OCI-LY7 (cell line): ENCODE data around the gene FBXO31. TPM values are rescaled to one million over a fixed set of nuclear protein-coding genes. Genes with fewer than 3 reads are reported as not detected.
A peak's percentile ranks its signal among the peaks of the same experiment; 100 is the strongest.

Experiments
- Bru-seq: library from RNA; stranded (reverse); fragments of 400-500 nt; gene quantifications from one replicate; lab custom pipeline; 2021; lab: Mats Ljungman, UMichigan
- BruChase-seq, 2 experiments: library from RNA; stranded (reverse); fragments of 400-500 nt; gene quantifications; one replicate each; lab custom pipeline; 2021; lab: Mats Ljungman, UMichigan
- BruUV-seq: library from RNA; stranded (reverse); fragments of 400-500 nt; replicated peaks from 2 replicates; lab custom pipeline; 2021; lab: Mats Ljungman, UMichigan
- CTCF ChIA-PET: fragments of 300-600 bp; sonication (Branson Sonifier 250); formaldehyde crosslinking; loops from one replicate; lab custom pipeline; 2022; ENCODE audit warnings: antibody characterized with exemption; ENCODE audit not compliant: unreplicated experiment; lab: Charles Lee
- POLR2A ChIA-PET: fragments of 300-600 bp; sonication (Branson Sonifier 250); formaldehyde crosslinking; loops from one replicate; lab custom pipeline; 2022; ENCODE audit warnings: antibody characterized with exemption; lab: Charles Lee
- DNase-seq: peaks from one replicate; pipeline ENCODE4 v3.0.0-alpha.2; 2015; ENCODE audit warnings: low spot score
- H2AFZ ChIP-seq: fragments of 200-600 bp; sonication (generic), shearing (Covaris generic); 2 replicates; pipeline ENCODE4 v1.6.1; 2014; ENCODE audit warnings: mild to moderate bottlenecking, antibody characterized with exemption, low read length, moderate library complexity
- H3K27ac ChIP-seq: fragments of 200-600 bp; sonication (generic); 2 replicates; pipeline ENCODE4 v1.5.1; 2014; ENCODE audit warnings: mixed run types, low read depth, mild to moderate bottlenecking, moderate library complexity, low read length, inconsistent platforms; ENCODE audit not compliant: poor library complexity, severe bottlenecking
- H3K36me3 ChIP-seq: fragments of 200-600 bp; sonication (generic); 2 replicates; pipeline ENCODE4 v1.6.1; 2014; ENCODE audit warnings: mild to moderate bottlenecking, antibody characterized with exemption, low read length, moderate library complexity, mixed read lengths; ENCODE audit not compliant: insufficient read depth
- H3K4me1 ChIP-seq: fragments of 200-600 bp; sonication (generic); 2 replicates; pipeline ENCODE4 v1.5.1; 2014; ENCODE audit warnings: mild to moderate bottlenecking, low read length; ENCODE audit not compliant: insufficient read depth, poor library complexity, severe bottlenecking
- H3K4me2 ChIP-seq: fragments of 200-600 bp; sonication (generic); 2 replicates; pipeline ENCODE4 v1.6.1; 2014; ENCODE audit warnings: mild to moderate bottlenecking, low read length
- H3K4me3 ChIP-seq: fragments of 200-600 bp; sonication (generic); 2 replicates; pipeline ENCODE4 v1.5.1; 2014; ENCODE audit warnings: mild to moderate bottlenecking, low read depth, low read length; ENCODE audit not compliant: poor library complexity, severe bottlenecking
- H3K79me2 ChIP-seq: fragments of 200-600 bp; sonication (generic); 2 replicates; pipeline ENCODE4 v1.6.1; 2016; ENCODE audit warnings: low read depth, mild to moderate bottlenecking, low read length, moderate library complexity, mixed read lengths; ENCODE audit not compliant: insufficient read depth
- H3K9me2 ChIP-seq: fragments of 200-600 bp; sonication (generic); 2 replicates; pipeline ENCODE4 v1.6.1; 2016; ENCODE audit warnings: mild to moderate bottlenecking, low read length, mixed read lengths; ENCODE audit not compliant: insufficient read depth
- H3K9me3 ChIP-seq: fragments of 200-600 bp; sonication (generic); 2 replicates; pipeline ENCODE4 v1.6.1; 2014; ENCODE audit warnings: mild to moderate bottlenecking, mixed run types, low read length, mixed read lengths
- H4K20me1 ChIP-seq: fragments of 200-600 bp; sonication (generic); 2 replicates; pipeline ENCODE4 v1.6.1; 2014; ENCODE audit warnings: mild to moderate bottlenecking, antibody characterized with exemption, low read length, moderate library complexity, mixed read lengths; ENCODE audit not compliant: insufficient read depth
- EZH2phosphoT487 ChIP-seq: fragments of 200-600 bp; sonication (generic); IDR thresholded peaks from 2 replicates; pipeline ENCODE4 v1.6.1; 2018; ENCODE audit warnings: low read depth, borderline replicate concordance, mild to moderate bottlenecking, mixed run types, antibody characterized with exemption, low read length, moderate library complexity, mixed read lengths
- intact Hi-C: fragments of 100-400 bp; cut with micrococcal nuclease; formaldehyde crosslinking; loops from one replicate; pipeline ENCODE4 v1.10.0; 2022; ENCODE audit not compliant: unreplicated experiment
- long read RNA-seq: library from polyadenylated mRNA; stranded (forward); transcript quantifications from one replicate; pipeline ENCODE4 v2.0.0, GENCODE V29; 2022
- total RNA-seq, 2 experiments: library from RNA; depleted of rRNA in 1 of 2; stranded (reverse); fragments of >200 nt in 1 of 2; shearing (Covaris generic) in 1 of 2; gene quantifications; 2 replicates each; pipeline ENCODE4 v1.2.3, GENCODE V29; 2014 to 2022
- TF ChIP-seq, protein P1 (sequence below): fragments of 200-600 bp; sonication (generic); conservative IDR thresholded peaks from 2 replicates; pipeline ENCODE4 v1.5.1; 2014; ENCODE audit warnings: mild to moderate bottlenecking, antibody characterized with exemption, low read length, moderate library complexity, mixed read lengths

The FBXO31 gene, protein sequence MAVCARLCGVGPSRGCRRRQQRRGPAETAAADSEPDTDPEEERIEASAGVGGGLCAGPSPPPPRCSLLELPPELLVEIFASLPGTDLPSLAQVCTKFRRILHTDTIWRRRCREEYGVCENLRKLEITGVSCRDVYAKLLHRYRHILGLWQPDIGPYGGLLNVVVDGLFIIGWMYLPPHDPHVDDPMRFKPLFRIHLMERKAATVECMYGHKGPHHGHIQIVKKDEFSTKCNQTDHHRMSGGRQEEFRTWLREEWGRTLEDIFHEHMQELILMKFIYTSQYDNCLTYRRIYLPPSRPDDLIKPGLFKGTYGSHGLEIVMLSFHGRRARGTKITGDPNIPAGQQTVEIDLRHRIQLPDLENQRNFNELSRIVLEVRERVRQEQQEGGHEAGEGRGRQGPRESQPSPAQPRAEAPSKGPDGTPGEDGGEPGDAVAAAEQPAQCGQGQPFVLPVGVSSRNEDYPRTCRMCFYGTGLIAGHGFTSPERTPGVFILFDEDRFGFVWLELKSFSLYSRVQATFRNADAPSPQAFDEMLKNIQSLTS
- total RNA-seq (2014; rRNA removed; shearing (Covaris generic)) (14.5 and 26.0 TPM in 2 replicates), total RNA-seq (2022) (25.5 and 32.4 TPM in 2 replicates), Bru-seq, nascent RNA (percentile 61 among the genes with signal in this experiment), BruChase-seq, experiment 1, labeled RNA remaining after a 6-hour chase (percentile 68 among the genes with signal in this experiment), BruChase-seq, experiment 2, labeled RNA remaining after a 2-hour chase (percentile 65 among the genes with signal in this experiment)
- long read RNA-seq, full-length matches to known transcripts = 13 of 48 reads
- long read RNA-seq, partial matches to known transcripts = 6 of 48 reads
- long read RNA-seq, other reads (novel, unspliced or antisense) = 29 of 48 reads

DNA sequence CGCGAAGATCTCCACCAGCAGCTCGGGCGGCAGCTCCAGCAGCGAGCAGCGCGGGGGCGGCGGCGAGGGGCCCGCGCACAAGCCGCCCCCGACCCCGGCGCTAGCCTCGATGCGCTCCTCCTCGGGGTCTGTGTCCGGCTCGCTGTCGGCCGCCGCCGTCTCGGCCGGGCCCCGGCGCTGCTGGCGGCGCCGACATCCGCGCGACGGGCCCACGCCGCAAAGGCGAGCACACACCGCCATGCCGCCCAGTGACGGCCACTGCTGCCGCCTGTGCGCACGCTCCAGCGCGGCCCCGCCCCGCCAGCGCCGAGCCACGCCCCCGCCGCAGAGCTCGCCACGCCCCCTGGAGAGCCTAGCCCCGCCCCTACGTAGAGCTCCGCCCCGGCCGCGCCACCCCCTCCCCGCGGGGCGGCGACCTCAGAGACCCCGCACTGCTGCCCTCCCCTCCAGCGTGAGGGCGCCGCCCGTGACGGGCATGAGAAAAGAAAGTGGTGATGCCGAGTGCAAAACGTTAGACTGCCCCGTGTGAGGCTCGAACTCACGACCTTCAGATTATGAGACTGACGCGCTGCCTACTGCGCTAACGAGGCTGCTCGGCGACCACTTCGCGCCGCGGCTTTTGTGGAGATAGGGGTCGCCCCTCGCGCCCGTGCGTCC, at the start of gene FBXO31:
TSS of gene FBXO31 (minus strand) at position 272 of the 657 bp plus-strand sequence. CDS start at position 240, 32 bp downstream.
- Histone ChIP-seq H3K9me3 (no peaks in the 10 kb centered on the region), H3K4me2 (peak within 1 kb of the TSS; percentile 95), H3K27ac (peak within 1 kb of the TSS; percentile 74), H4K20me1 (peaks cover 11% of the 10 kb centered on the region; the same call in 1 of the 2 replicates), H2AFZ (peak within 1 kb of the TSS; percentile 63), H3K79me2 (peaks cover 30% of the 10 kb centered on the region), H3K36me3 (peaks cover 5% of the 10 kb centered on the region; the same call in 1 of the 2 replicates), H3K4me1 (peaks cover 48% of the 10 kb centered on the region), H3K9me2 (no peaks in the 10 kb centered on the region), H3K4me3 (peak within 1 kb of the TSS; percentile 93)
- DNase-seq = peak; percentile 90
- POLR2A ChIA-PET = interaction anchor here (0.5 to 3.8 kb wide), 5 partner anchors 10 to 443 kb away, joined by 4 to 19 read pairs (median 5); partner anchors contain the start of gene C16orf95
- intact Hi-C loops = loop anchor here (1.0 to 10.0 kb wide), 4 partner anchors 59 to 1479 kb away; partner anchors contain the start of gene C16orf95
- no TSS peak for BruUV-seq
- CTCF ChIA-PET = interaction anchor here (1.2 kb wide), 1 partner anchor 11 kb away, joined by 15 read pairs; no protein-coding TSS in a partner anchor
- TF ChIP-seq, protein P1, sequence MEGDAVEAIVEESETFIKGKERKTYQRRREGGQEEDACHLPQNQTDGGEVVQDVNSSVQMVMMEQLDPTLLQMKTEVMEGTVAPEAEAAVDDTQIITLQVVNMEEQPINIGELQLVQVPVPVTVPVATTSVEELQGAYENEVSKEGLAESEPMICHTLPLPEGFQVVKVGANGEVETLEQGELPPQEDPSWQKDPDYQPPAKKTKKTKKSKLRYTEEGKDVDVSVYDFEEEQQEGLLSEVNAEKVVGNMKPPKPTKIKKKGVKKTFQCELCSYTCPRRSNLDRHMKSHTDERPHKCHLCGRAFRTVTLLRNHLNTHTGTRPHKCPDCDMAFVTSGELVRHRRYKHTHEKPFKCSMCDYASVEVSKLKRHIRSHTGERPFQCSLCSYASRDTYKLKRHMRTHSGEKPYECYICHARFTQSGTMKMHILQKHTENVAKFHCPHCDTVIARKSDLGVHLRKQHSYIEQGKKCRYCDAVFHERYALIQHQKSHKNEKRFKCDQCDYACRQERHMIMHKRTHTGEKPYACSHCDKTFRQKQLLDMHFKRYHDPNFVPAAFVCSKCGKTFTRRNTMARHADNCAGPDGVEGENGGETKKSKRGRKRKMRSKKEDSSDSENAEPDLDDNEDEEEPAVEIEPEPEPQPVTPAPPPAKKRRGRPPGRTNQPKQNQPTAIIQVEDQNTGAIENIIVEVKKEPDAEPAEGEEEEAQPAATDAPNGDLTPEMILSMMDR = no peak
- no peak for TF ChIP-seq EZH2phosphoT487

DNA sequence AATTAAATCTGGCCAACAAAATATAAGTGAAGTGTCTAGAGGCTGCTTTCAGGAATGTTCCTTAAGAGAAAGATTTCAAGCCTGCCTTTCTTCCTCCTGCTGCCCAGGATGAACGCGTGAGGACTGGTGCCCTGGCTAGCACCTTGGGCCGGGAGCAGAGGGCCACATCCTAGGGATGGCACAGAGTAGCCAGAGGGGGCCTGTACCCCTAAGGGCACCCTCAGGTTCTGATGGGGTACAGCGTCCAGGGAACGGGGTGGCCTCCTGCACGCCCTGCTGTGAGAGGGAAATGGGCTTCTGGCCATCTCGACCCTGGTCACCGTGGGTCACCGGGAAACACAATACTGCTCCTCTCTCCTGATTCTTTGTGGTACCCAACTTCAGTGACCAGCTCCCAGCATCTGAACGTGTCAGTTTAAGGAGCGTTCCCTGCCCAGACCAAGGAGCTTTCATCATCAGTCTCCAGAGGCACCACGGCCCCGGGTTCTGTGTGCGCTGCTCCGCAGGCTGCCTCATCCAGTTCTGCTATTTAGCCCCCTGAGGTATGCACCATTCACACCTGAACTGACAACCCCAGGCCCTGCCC, 48.8 kb upstream of the FBXO31 start:
- H3K4me3 ChIP-seq = no peak overlapping the region
- no peaks in the 10 kb centered on the region for H3K36me3 ChIP-seq
- H4K20me1 ChIP-seq = no peaks in the 10 kb centered on the region
- ChIA-PET POLR2A (no interaction called here), CTCF (no interaction called here)
- peaks cover 9% of the 10 kb centered on the region for H3K4me1 ChIP-seq
- no peaks in the 10 kb centered on the region for H3K79me2 ChIP-seq
- no peaks in the 10 kb centered on the region for H3K9me2 ChIP-seq
- no TSS peak for BruUV-seq
- intact Hi-C loops = no loop called here
- no peak overlapping the region for H3K4me2 ChIP-seq
- no peak overlapping the region for H2AFZ ChIP-seq
- H3K27ac ChIP-seq = no peak overlapping the region
- H3K9me3 ChIP-seq = no peaks in the 10 kb centered on the region
- TF ChIP-seq, protein P1 = no peak
- no peak for TF ChIP-seq EZH2phosphoT487
- DNase-seq = no peak
